DMS 273 (cell line): ENCODE data around the gene FCN3.

Source experiments
- DNase-seq: peaks from one replicate; lab custom pipeline; 2025; ENCODE audit not compliant: unreplicated experiment; lab: John Stamatoyannopoulos, UW

The FCN3 gene

DNA sequence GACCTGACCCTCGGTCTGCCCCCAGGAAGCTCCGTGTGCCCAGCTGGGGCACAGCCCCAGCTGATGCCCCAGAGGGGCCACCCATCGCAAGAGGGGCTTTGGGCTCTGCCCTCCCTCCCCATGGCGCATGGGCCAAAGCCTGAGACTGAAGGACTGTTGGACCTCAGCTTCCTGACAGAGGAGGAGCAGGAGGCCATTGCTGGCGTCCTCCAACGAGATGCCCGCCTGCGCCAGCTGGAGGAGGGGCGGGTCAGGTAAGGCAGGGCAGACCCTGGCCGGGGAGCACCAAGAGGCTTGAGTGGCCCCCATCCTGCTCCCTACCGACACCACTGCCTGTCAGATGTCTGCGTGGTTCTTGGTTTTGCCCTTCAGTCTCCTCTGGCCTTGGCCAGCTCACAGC is 29.4 kb downstream of the FCN3 start:
- no peak for DNase-seq

- peak; percentile 89 for DNase-seq
Observed at GRCh38 chr1:27343639-27344025, 31.0 kb downstream of the FCN3 start.

- peak; percentile 86 for DNase-seq
Observed at GRCh38 chr1:27342778-27343638, 31.6 kb downstream of the FCN3 start.

GRCh38 chr1:27342391-27342777 is 32.2 kb downstream of the FCN3 start:
- peak; percentile 55 for DNase-seq

DNA sequence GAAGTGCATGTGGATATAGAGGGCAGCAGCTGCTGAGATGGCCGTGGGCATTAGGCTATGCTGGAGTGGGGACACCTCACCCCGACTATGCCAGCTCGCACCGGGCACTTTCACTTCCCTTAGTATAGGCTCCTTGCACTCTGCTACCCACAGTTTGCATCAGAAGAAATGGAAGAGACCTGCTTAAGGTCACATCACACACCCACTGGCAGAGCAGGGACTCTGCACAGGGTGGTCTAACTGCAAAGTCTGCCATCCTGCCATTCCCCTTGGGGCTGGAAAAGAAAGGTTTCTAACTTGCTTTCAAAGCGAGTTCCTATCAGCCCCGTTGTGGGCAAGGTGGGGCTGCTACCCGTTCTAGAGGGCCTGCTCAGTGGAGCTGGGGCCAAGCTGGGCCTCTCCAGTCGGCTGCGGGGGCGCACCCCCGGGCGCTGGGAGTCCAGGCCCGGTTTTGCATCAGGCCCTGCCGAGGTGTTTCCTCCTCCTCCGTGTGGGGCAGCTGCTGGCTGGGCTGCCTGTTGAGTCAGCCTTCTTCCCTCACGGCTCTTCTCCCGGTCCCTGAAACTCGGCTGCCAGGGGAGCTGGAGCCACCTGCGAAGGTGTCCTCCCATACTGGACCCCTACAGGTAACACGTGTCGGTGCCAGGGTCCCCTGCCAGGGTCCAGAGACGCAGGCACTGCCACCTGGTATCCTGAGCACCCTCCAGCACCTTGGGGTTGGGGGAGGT is 32.9 kb downstream of the FCN3 start, which contains the start of gene SYTL1:
SYTL1 (plus strand) TSS at position 498 of the 728 bp plus-strand sequence. CDS start 3,313 bp downstream, outside the sequence.
- peak; percentile 95 for DNase-seq

- peak; percentile 42 for DNase-seq
Observed at GRCh38 chr1:27339213-27339612, 35.4 kb downstream of the FCN3 start.

DNA sequence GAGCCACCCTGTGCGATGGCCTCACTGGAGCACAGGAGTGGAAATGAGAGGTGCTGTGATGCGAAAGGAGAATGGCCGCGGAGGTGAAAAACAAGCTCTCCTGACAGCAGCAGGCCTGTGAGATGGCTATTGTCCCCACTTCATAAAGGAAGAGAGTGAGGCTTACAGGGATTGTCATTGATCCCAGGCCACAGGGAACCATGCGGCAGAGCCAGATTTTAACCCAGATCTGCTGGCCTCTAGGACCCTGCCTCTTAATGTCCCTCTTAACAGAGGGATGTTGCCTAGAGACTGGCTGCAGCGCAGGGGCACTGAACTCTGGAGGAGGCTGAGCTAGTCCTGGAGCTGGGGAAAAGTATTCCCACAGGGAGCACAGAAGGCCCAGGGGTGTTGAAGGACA is 35.9 kb downstream of the FCN3 start:
- DNase-seq = no peak

GRCh38 chr1:27336756-27337155 is 37.9 kb downstream of the FCN3 start:
- DNase-seq = no peak

- DNase-seq = no peak
Observed at GRCh38 chr1:27335506-27336422, 38.9 kb downstream of the FCN3 start.

GRCh38 chr1:27333717-27334279 is 40.8 kb downstream of the FCN3 start:
- no peak for DNase-seq

DNA sequence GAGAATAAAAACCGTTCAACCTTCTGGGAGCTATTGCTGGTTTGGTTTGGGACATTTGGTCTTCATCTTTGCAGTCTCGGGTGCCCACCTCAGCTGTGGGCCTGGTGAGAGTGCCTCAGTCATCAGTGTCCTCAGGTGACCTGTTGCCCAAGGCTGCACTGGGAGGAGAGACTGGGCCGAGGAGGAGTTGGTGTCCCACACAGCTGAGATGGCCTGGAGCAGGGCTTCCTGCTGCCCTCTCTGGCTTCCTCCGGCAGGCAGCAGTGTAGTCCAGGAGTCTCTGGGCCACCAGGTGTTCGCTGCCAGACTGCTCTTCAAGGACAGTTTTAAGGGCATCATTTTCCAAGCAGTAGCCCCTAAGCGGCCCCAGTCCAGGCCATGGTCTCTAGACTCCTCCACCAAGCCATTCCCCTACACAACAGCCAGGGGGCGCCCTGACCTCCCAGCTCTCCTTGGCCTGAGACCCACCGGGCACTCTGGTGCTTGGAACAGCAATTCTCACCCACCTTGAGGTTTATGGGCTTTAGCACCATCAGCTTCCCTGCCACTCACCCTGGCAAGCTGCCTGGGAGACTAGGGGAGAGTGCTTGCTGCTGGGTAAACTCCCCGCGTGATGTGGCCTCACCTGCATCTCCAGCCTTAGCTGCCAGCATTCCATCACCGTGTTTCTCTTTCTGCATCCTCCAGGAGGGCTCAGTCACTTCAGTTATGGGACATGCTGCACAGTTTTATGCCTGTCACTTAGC is 41.9 kb downstream of the FCN3 start:
- peak; percentile 70 for DNase-seq

- no peak for DNase-seq
Observed at GRCh38 chr1:27331922-27332321, 42.7 kb downstream of the FCN3 start.

DNA sequence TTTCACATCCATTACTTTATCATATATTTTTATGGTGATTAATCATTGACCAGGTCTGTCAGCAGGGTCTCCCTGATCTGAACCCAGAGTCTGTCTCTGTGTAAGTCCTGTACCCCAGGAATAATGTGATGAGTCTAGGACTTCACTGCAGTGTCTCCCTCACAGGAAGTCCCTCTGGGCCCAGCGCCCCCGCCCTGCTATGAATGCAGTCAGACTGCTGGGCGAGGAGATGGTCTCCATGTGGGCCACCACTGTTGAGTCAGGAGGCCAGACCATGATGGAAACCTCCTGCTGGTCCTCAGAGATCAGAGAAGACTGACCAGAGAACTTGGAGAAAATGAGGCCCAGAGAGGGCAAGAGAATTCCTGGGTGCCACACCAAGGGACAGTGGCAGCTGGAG is 43.2 kb downstream of the FCN3 start:
- DNase-seq = no peak

GRCh38 chr1:27330786-27331185 is 43.8 kb downstream of the FCN3 start:
- no peak for DNase-seq

DNA sequence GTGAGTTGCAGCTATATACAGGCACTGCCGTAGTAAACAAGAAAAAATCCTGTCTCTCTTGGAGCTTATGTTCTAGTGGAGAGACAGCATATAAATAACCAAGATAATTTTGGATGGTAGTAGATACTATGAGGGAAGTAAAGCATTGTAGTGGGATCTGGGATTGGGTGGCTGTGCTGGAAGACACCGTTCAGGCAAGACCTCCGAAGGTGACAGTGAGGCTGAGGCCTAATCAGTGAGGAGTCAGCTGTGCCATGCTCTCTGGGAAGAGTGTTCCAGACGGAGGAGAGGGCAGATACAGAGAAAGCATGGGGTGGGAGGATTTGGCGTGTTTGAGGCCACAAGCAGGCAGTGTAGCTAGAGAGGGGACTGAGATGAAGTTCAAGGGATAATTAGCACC is 46.7 kb downstream of the FCN3 start:
- DNase-seq = no peak

- DNase-seq = no peak
Observed at GRCh38 chr1:27325286-27325685, 49.3 kb downstream of the FCN3 start.

- no peak for DNase-seq
Observed at GRCh38 chr1:27322569-27323240, 51.9 kb downstream of the FCN3 start.

GRCh38 chr1:27321813-27322568 is 52.6 kb downstream of the FCN3 start, which contains the start of gene TMEM222:
TMEM222 (plus strand) TSS chr1:27322163; CDS start chr1:27322198, 35 bp downstream.
- DNase-seq = peak; percentile 99
